IMR-90 (cell line): Measurements from ENCODE around the gene OVOL3. TPM values are rescaled to one million over a fixed set of nuclear protein-coding genes. Genes with fewer than 3 reads are reported as not detected.

Experiments
- ATAC-seq: fragments of 200-7000 bp; cut with Tn5 transposase; 2 replicates; pipeline ENCODE4 v1.9.1; 2020; ENCODE audit warnings: low read depth, mild to moderate bottlenecking, moderate library complexity
- BruUV-seq: library from RNA; stranded (reverse); fragments of 400-500 nt; replicated peaks from 2 replicates; lab custom pipeline; 2021; lab: Mats Ljungman, UMichigan
- CTCF ChIA-PET: fragments of 300-600 bp; formaldehyde crosslinking; extraction: SDS; loops from one replicate; lab custom pipeline; 2021; ENCODE audit warnings: antibody characterized with exemption; lab: Yijun Ruan, JAX
- POLR2A ChIA-PET: fragments of 300-600 bp; sonication (Branson Sonifier 250); formaldehyde crosslinking; loops from one replicate; lab custom pipeline; 2022; ENCODE audit warnings: antibody characterized with exemption; ENCODE audit not compliant: unreplicated experiment; lab: Charles Lee
- DNase-seq: peaks from one replicate; pipeline ENCODE4 v3.0.0; 2013
- H2AFZ ChIP-seq: replicated peaks from 2 replicates; pipeline ENCODE3; 2013; ENCODE audit warnings: low read length, mild to moderate bottlenecking; ENCODE audit not compliant: poor library complexity
- H2AK5ac ChIP-seq: 2 replicates; pipeline ENCODE4 v1.6.1; 2013; ENCODE audit warnings: low read depth, low read length, inconsistent platforms
- H2AK9ac ChIP-seq: replicated peaks from 2 replicates; pipeline ENCODE3; 2013; ENCODE audit warnings: mild to moderate bottlenecking, low read depth, low read length, moderate library complexity; ENCODE audit not compliant: poor library complexity
- H2BK120ac ChIP-seq: 2 replicates; pipeline ENCODE4 v1.6.1; 2013; ENCODE audit warnings: low read depth, low read length, inconsistent platforms
- H2BK15ac ChIP-seq: 3 replicates; pipeline ENCODE4 v1.6.1; 2013; ENCODE audit warnings: low read depth, low read length, inconsistent platforms
- H2BK20ac ChIP-seq: 2 replicates; pipeline ENCODE4 v1.6.1; 2013; ENCODE audit warnings: low read depth, mild to moderate bottlenecking, inconsistent platforms, low read length, moderate library complexity
- H2BK5ac ChIP-seq: 2 replicates; pipeline ENCODE4 v1.6.1; 2013; ENCODE audit warnings: mild to moderate bottlenecking, low read depth, low read length, inconsistent platforms; ENCODE audit not compliant: poor library complexity, severe bottlenecking
- H3K14ac ChIP-seq: replicated peaks from 2 replicates; pipeline ENCODE4 v1.6.1; 2013; ENCODE audit warnings: low read depth, low read length, inconsistent platforms
- H3K18ac ChIP-seq: 2 replicates; pipeline ENCODE4 v1.6.1; 2013; ENCODE audit warnings: low read depth, low read length, control low read depth
- H3K23ac ChIP-seq: 2 replicates; pipeline ENCODE4 v1.6.1; 2013; ENCODE audit warnings: low read depth, low read length, inconsistent platforms
- H3K27ac ChIP-seq: 2 replicates; pipeline ENCODE4 v1.5.1; 2013; ENCODE audit warnings: mild to moderate bottlenecking, control low read depth, low read length; ENCODE audit not compliant: insufficient read depth
- H3K27me3 ChIP-seq: 2 replicates; pipeline ENCODE4 v1.6.1; 2013; ENCODE audit warnings: low read length; ENCODE audit not compliant: control insufficient read depth, insufficient read depth
- H3K36me3 ChIP-seq: 2 replicates; pipeline ENCODE4 v1.6.1; 2013; ENCODE audit warnings: low read length, mixed read lengths; ENCODE audit not compliant: control insufficient read depth, insufficient read depth
- H3K4ac ChIP-seq: 2 replicates; pipeline ENCODE4 v1.6.1; 2013; ENCODE audit warnings: low read depth, low read length, inconsistent platforms
- H3K4me1 ChIP-seq: 2 replicates; pipeline ENCODE4 v1.6.1; 2013; ENCODE audit warnings: low read length, mixed read lengths; ENCODE audit not compliant: control insufficient read depth, insufficient read depth
- H3K4me2 ChIP-seq: 2 replicates; pipeline ENCODE4 v1.6.1; 2013; ENCODE audit warnings: low read depth, mild to moderate bottlenecking, control low read depth, low read length, moderate library complexity
- H3K4me3 ChIP-seq: 2 replicates; pipeline ENCODE4 v1.5.1; 2013; ENCODE audit warnings: low read depth, mild to moderate bottlenecking, control low read depth, low read length, moderate library complexity; ENCODE audit not compliant: insufficient read depth
- H3K56ac ChIP-seq: 2 replicates; pipeline ENCODE4 v1.6.1; 2013; ENCODE audit warnings: low read length, inconsistent platforms; ENCODE audit not compliant: insufficient read depth; ENCODE audit errors: extremely low read depth
- H3K79me1 ChIP-seq, 2 experiments: 2 replicates each; pipeline ENCODE4 v1.6.1; 2013; ENCODE audit warnings: low read length in 2 of 2, inconsistent platforms in 1 of 2, low read depth in 1 of 2
- H3K9ac ChIP-seq: 2 replicates; pipeline ENCODE4 v1.6.1; 2013; ENCODE audit warnings: low read depth, low read length, control low read depth
- H3K9me1 ChIP-seq: 2 replicates; pipeline ENCODE4 v1.6.1; 2013; ENCODE audit warnings: low read length, inconsistent platforms; ENCODE audit not compliant: insufficient read depth
- H3K9me3 ChIP-seq: 2 replicates; pipeline ENCODE4 v1.6.1; 2013; ENCODE audit warnings: low read length; ENCODE audit not compliant: control insufficient read depth, insufficient read depth
- H4K20me1 ChIP-seq: 2 replicates; pipeline ENCODE4 v1.6.1; 2013; ENCODE audit warnings: low read length, inconsistent platforms; ENCODE audit not compliant: insufficient read depth
- H4K5ac ChIP-seq: 2 replicates; pipeline ENCODE4 v1.6.1; 2013; ENCODE audit warnings: mild to moderate bottlenecking, low read depth, low read length, control low read depth
- H4K8ac ChIP-seq, 2 experiments: 2 replicates each; pipeline ENCODE4 v1.6.1; 2013; ENCODE audit warnings: low read depth in 2 of 2, low read length in 2 of 2, control low read depth in 1 of 2, inconsistent platforms in 1 of 2
- H4K91ac ChIP-seq: 2 replicates; pipeline ENCODE4 v1.6.1; 2013; ENCODE audit warnings: low read depth, low read length, inconsistent platforms; ENCODE audit not compliant: insufficient read depth
- BHLHE40 ChIP-seq: fragments of 150-350 bp; IDR thresholded peaks from 2 replicates; pipeline ENCODE4 v1.6.1; 2016; ENCODE audit warnings: mild to moderate bottlenecking, low read depth, low read length
- CEBPB ChIP-seq: IDR thresholded peaks from 2 replicates; pipeline ENCODE4 v1.6.1; 2012; ENCODE audit warnings: low read depth, low read length, improper control_type of control experiment
- CHD1 ChIP-seq: IDR thresholded peaks from 2 replicates; pipeline ENCODE4 v1.6.1; 2012; ENCODE audit warnings: low read depth, low read length, improper control_type of control experiment
- FOS ChIP-seq: fragments of 150-350 bp; IDR thresholded peaks from 2 replicates; pipeline ENCODE4 v1.6.1; 2016; ENCODE audit warnings: low read depth, low read length
- MAFK ChIP-seq: IDR thresholded peaks from 2 replicates; pipeline ENCODE4 v1.6.1; 2012; ENCODE audit warnings: low read depth, low read length, improper control_type of control experiment
- MAZ ChIP-seq: IDR thresholded peaks from 2 replicates; pipeline ENCODE4 v1.6.1; 2012; ENCODE audit warnings: low read depth, mild to moderate bottlenecking, low read length, improper control_type of control experiment, moderate library complexity, borderline replicate concordance
- MXI1 ChIP-seq: IDR thresholded peaks from 2 replicates; pipeline ENCODE4 v1.6.1; 2012; ENCODE audit warnings: low read depth, mild to moderate bottlenecking, low read length, moderate library complexity, borderline replicate concordance
- NFE2L2 ChIP-seq: fragments of 150-350 bp; IDR thresholded peaks from 2 replicates; pipeline ENCODE4 v1.6.1; 2016; ENCODE audit warnings: low read depth, mild to moderate bottlenecking, low read length
- POLR2A ChIP-seq: IDR thresholded peaks from 2 replicates; pipeline ENCODE4 v1.6.1; 2012; ENCODE audit warnings: mild to moderate bottlenecking, low read depth, low read length
- RAD21 ChIP-seq: IDR thresholded peaks from 2 replicates; pipeline ENCODE4 v1.6.1; 2012; ENCODE audit warnings: low read length, improper control_type of control experiment
- RCOR1 ChIP-seq: IDR thresholded peaks from 2 replicates; pipeline ENCODE4 v1.6.1; 2012; ENCODE audit warnings: mild to moderate bottlenecking, low read length, improper control_type of control experiment; ENCODE audit not compliant: insufficient replicate concordance
- RFX5 ChIP-seq: IDR thresholded peaks from 2 replicates; pipeline ENCODE4 v1.8.0; 2012; ENCODE audit warnings: low read depth, mild to moderate bottlenecking, low read length, moderate library complexity
- SMC3 ChIP-seq: fragments of 150-350 bp; IDR thresholded peaks from 2 replicates; pipeline ENCODE4 v1.6.1; 2016; ENCODE audit warnings: low read depth, mild to moderate bottlenecking, antibody characterized with exemption, low read length, moderate library complexity
- WGBS, 2 experiments: methylation state at CpG; one replicate each; pipeline versions ENCODE4 v1.1.5 to v1.1.7; 2013; ENCODE audit warnings: missing lambda C conversion rate in 2 of 2; ENCODE audit not compliant: insufficient read length in 1 of 2; ENCODE audit errors: extremely low coverage in 2 of 2; 5-methylcytosine and 5-hydroxymethylcytosine counted together
- dilution Hi-C: fragments of 300-500 bp; cut with HindIII; formaldehyde crosslinking; loops from one replicate; pipeline ENCODE4 v1.14.3; 2018; ENCODE audit warnings: low sequenced_read_pairs; ENCODE audit not compliant: unreplicated experiment
- in situ Hi-C: fragments of 300-500 bp; cut with MboI; formaldehyde crosslinking; loops from 3 replicates; pipeline ENCODE4 v1.14.3; 2019; ENCODE audit warnings: low sequenced_read_pairs, inconsistent platforms, mixed read lengths
- intact Hi-C: fragments of 100-400 bp; cut with micrococcal nuclease; formaldehyde crosslinking; loops from 2 replicates; pipeline ENCODE4 v1.10.0; 2022
- polyA plus RNA-seq, 3 experiments: library from polyadenylated mRNA; depleted of rRNA; stranded (reverse); fragments of >200 nt; gene quantifications; 2 replicates each; pipeline ENCODE4 v1.2.3, GENCODE V29; 2012; ENCODE audit warnings: low replicate concordance in 1 of 3
- total RNA-seq: library from RNA; depleted of rRNA; stranded (reverse); fragments of >200 nt; gene quantifications from 2 replicates; pipeline ENCODE4 v1.2.3, GENCODE V29; 2012
- TF ChIP-seq, protein P1 (sequence below): fragments of 150-350 bp; IDR thresholded peaks from 2 replicates; pipeline ENCODE4 v1.6.1; 2017; ENCODE audit warnings: mild to moderate bottlenecking, antibody characterized with exemption, low read length, low read depth
- TF ChIP-seq, protein P2 (sequence below): conservative IDR thresholded peaks from 2 replicates; pipeline ENCODE4 v1.5.1; 2012; ENCODE audit warnings: mild to moderate bottlenecking, low read depth, low read length, improper control_type of control experiment
- TF ChIP-seq, protein P3 (sequence below): fragments of 150-350 bp; IDR thresholded peaks from 2 replicates; pipeline ENCODE4 v1.6.1; 2016; ENCODE audit warnings: low read depth, mild to moderate bottlenecking, low read length, moderate library complexity, borderline replicate concordance

Gene OVOL3
- total and polyA plus RNA-seq, 2 of the 4 experiments (the other 2 are of a cell fraction), result not detected

GRCh38 chr19:36081894-36082293, 29.0 kb upstream of the OVOL3 start:
- Histone ChIP-seq H2BK20ac (no peak overlapping the region), H4K91ac (no peak overlapping the region), H3K27ac (no peak overlapping the region), H3K9me1 (no peaks in the 10 kb centered on the region; the same call in 1 of the 2 replicates), H2BK120ac (no peak overlapping the region), H2BK15ac (no peak overlapping the region), H2AK5ac (no peak overlapping the region), H3K36me3 (peaks cover 14% of the 10 kb centered on the region), H3K4me3 (no peak overlapping the region), H3K79me1 (peaks cover 0 to 7% of the 10 kb centered on the region in 2 experiments; a peak in 2 of 4 replicates), H4K20me1 (no peaks in the 10 kb centered on the region), H3K23ac (no peak overlapping the region), H4K5ac (no peak overlapping the region), H2BK5ac (no peak overlapping the region), H4K8ac (no peak overlapping the region), H2AK9ac (no peak overlapping the region), H3K56ac (no peak overlapping the region), H3K4me1 (no peaks in the 10 kb centered on the region), H3K27me3 (no peaks in the 10 kb centered on the region), H3K4me2 (no peak overlapping the region), H3K4ac (no peak overlapping the region), H3K9ac (no peak overlapping the region), H3K18ac (no peak overlapping the region), H2AFZ (no peak overlapping the region), H3K9me3 (no peaks in the 10 kb centered on the region), H3K14ac (no peak overlapping the region)
- ChIA-PET POLR2A (no interaction called here), CTCF (interaction anchor here (1.1 kb wide), 1 partner anchor 18 kb away, joined by 3 read pairs; no protein-coding TSS in a partner anchor)
- intact Hi-C loops (no loop called here), in situ Hi-C loops (no loop called here), dilution Hi-C loops (no loop called here)
- DNase-seq, result no peak
- TF ChIP-seq, protein P1, sequence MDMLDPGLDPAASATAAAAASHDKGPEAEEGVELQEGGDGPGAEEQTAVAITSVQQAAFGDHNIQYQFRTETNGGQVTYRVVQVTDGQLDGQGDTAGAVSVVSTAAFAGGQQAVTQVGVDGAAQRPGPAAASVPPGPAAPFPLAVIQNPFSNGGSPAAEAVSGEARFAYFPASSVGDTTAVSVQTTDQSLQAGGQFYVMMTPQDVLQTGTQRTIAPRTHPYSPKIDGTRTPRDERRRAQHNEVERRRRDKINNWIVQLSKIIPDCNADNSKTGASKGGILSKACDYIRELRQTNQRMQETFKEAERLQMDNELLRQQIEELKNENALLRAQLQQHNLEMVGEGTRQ, result no peak
- TF ChIP-seq, protein P2, sequence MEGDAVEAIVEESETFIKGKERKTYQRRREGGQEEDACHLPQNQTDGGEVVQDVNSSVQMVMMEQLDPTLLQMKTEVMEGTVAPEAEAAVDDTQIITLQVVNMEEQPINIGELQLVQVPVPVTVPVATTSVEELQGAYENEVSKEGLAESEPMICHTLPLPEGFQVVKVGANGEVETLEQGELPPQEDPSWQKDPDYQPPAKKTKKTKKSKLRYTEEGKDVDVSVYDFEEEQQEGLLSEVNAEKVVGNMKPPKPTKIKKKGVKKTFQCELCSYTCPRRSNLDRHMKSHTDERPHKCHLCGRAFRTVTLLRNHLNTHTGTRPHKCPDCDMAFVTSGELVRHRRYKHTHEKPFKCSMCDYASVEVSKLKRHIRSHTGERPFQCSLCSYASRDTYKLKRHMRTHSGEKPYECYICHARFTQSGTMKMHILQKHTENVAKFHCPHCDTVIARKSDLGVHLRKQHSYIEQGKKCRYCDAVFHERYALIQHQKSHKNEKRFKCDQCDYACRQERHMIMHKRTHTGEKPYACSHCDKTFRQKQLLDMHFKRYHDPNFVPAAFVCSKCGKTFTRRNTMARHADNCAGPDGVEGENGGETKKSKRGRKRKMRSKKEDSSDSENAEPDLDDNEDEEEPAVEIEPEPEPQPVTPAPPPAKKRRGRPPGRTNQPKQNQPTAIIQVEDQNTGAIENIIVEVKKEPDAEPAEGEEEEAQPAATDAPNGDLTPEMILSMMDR, result no peak
- TF ChIP-seq MAZ (no peak), NFE2L2 (no peak), MXI1 (no peak), CHD1 (no peak), RCOR1 (no peak), BHLHE40 (no peak), SMC3 (no peak), RAD21 (no peak), POLR2A (no peak), FOS (no peak), CEBPB (no peak), RFX5 (no peak), MAFK (no peak)
- TF ChIP-seq, protein P3, sequence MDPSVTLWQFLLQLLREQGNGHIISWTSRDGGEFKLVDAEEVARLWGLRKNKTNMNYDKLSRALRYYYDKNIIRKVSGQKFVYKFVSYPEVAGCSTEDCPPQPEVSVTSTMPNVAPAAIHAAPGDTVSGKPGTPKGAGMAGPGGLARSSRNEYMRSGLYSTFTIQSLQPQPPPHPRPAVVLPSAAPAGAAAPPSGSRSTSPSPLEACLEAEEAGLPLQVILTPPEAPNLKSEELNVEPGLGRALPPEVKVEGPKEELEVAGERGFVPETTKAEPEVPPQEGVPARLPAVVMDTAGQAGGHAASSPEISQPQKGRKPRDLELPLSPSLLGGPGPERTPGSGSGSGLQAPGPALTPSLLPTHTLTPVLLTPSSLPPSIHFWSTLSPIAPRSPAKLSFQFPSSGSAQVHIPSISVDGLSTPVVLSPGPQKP, result no peak
- WGBS, 2 experiments, result 98% methylated on average over 4 of the region's 7 CpGs; no CpG with 5 or more reads in 1 of the 2 experiments
- no TSS peak for BruUV-seq
- ATAC-seq, result no peak
